GM21360 (cell line): ENCODE results near the gene RPL10.
"Not testable (repeated sequence)": the region's sequence is repeated elsewhere in the genome, so short reads cannot be mapped to it uniquely, and the experiment has no call there.

Experiments
- ATAC-seq: cut with Tn5 transposase; IDR thresholded peaks from one replicate; pipeline ENCODE4 v1.9.1; 2021; ENCODE audit warnings: mild to moderate bottlenecking, moderate library complexity; ENCODE audit not compliant: unreplicated experiment

RPL10 gene

DNA sequence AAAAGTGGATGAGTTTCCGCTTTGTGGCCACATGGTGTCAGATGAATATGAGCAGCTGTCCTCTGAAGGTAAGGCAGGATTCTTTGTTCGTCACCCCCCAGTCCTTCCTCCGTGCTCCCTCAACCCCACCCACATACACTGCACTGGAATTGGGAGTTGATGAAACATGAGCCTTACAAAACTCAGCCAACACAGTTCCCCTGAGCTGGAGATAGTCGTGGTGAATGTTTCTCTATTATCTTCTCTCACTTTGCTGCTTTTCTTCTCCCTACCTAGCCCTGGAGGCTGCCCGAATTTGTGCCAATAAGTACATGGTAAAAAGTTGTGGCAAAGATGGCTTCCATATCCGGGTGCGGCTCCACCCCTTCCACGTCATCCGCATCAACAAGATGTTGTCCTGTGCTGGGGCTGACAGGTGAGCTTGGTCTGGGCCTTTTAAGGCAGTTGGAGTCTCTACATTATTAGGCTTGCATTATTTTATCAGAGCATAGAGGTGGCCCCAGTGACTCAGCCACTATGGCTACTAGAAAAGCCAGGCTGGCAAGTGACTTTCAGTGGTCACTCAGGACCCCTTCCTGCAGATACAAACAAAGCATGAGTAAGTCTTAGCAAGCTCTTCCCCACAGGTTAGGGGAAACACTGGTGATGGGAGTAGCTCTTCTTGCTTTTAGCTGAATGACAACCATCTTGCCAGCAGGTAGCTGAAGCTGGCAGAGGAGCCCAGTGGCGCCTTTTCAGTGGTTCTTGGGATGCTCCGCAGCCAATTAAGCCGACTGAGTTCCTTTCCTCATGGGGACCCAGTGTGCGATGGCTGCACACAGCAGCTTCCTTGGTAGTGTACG is 1.6 kb downstream of the RPL10 start:
- ATAC-seq = no peak

- ATAC-seq = not testable (repeated sequence)
Measured at GRCh38 chrX:154400369-154400817, 2.2 kb downstream of the RPL10 start.

- ATAC-seq = no peak
Measured at GRCh38 chrX:154401045-154401799, 3.0 kb downstream of the RPL10 start.

DNA sequence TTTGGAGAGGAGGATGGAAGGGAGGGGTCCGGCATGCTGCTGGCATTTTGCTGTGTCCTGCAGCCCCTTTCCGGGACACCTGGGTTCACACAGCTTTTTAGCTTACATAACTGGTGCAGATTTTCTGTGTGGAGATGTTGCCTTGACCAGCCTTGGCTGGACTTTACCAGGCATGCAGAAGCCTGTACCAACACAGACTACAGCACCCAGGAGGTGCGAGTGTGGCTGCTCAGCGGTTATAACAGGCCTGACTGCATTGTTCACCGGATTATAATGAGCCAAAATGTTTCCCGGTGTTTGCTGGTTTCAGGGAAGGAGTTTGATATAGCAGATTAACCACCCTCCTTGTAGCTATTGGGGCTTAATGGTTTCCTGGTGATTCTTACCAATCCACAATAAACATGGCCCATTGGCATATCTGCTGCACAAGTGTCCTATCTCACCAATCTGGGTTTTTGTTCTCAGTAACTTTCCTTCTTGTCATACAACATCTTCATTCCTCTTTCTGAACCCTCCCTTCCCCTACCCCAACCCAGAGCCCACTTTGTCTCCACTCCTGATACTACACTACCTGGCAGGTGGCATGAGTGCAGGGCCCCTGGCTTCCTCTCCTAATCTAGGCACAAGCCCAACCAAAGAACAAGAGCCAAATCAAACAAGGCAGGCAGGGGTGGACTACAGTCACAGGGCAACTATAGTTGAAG is 3.9 kb downstream of the RPL10 start:
- ATAC-seq = no peak

DNA sequence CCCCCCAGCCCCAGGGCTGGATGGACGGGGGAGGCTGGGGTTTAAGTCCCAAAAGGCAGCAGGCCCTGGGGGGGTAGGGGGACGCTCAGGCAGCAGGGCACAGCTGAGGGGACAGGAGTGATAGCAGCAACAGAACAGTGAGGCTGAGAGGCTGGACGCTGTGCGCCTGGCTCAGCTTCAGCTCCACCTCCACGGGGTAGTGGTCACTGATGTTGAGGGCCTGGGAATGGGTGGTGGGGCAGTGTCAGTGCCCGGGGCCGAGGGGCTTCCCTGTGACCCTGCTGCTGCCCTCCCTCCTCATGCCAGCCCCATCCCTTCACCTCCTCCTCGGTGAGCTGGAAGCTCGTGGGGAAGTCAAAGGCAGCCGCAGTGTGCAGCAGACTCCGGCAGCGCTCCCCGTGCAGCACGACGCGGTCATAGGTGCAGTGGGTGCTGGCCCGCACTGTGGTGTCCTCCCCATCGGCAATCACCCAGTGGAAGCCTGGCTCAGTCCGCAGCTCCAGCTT is 4.5 kb downstream of the RPL10 start:
- no peak for ATAC-seq

- no peak for ATAC-seq
Measured at GRCh38 chrX:154403192-154403591, 5.0 kb downstream of the RPL10 start.

DNA sequence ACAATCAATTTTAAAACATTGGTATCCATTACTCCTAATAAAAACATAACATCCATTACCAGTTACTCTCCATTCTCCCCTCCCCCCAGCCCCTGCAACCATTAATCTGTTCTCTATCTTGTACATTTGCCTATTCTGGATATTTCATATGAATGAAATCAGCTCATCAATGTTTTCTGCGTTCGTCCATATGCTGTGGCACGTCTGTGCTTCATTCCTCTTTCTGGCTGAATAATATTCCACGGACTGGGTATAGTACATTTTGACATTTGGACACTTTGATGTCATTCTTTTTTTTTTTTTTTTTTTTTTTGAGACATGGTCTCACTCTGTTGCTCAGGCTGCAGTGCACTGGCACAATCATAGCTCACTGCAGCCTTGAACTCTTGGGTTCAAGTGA is 5.7 kb downstream of the RPL10 start:
- no peak for ATAC-seq

GRCh38 chrX:154404625-154405192 is 6.5 kb downstream of the RPL10 start:
- ATAC-seq = no peak

DNA sequence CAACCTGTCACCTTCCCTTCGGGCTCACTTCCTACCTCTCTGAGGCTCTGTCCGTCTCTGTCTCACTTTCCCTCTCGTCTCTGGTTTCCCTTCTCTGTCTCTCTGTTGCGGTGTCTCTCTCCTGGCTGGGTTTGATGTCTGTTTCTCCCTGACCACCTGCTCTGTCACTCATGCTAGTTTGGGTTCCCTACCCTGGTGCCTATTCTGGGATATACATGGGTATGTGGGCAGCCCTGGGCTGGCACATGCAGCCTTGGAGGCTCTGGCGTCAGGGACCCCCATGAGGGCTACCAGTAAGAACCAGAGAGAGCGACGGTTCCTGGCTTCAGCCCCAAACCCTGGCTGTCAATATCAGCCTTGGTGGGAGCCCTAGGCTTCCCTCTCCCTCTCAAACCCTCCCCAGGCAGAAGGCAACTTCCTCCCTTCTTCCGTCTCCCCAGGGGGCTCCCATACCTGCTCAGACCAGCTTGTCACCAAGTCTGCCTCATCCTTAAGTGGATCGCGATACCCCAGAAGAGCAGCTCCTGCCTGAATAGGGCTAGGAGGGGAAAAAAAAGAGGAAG is 10.6 kb downstream of the RPL10 start:
- ATAC-seq = no peak

DNA sequence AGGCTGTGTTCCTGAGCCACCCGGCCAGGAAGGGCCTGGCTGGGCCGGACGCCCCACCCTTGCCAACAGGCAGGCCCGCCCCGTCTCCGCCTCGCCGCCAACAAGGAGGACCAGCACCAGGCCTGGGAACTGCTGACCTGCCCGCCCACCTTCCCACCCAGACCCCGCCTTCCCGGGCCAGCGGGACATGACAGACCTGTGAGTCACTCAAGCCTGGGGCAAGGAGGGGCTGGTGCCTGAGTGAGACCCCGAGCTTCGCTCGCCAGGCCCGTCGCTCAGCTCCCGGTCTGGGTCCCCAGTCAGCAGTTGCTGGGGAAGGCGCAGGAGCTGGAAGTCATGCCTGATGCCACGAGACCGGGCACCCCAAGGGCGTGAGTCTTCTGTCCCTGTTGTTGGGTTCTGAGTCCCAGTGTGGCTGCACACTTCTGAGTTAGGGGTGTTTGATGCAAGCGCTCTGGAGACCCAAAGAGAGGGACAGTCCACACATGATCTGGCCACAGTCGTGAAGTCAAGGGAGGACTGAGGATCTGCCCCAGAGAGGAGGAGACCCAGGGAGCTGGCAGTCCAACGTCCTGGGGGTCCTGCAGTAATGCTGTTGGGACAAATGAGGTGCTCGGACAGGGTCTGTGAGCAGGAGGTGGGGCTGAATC is 11.2 kb downstream of the RPL10 start, which contains the start of gene DNASE1L1:
TSS of gene DNASE1L1 (minus strand) at position 33 of the 650 bp plus-strand sequence. CDS start 3,686 bp downstream, outside the sequence.
- no peak for ATAC-seq

- peak; percentile 40 for ATAC-seq
Measured at GRCh38 chrX:154411981-154412340, 13.8 kb downstream of the RPL10 start.

DNA sequence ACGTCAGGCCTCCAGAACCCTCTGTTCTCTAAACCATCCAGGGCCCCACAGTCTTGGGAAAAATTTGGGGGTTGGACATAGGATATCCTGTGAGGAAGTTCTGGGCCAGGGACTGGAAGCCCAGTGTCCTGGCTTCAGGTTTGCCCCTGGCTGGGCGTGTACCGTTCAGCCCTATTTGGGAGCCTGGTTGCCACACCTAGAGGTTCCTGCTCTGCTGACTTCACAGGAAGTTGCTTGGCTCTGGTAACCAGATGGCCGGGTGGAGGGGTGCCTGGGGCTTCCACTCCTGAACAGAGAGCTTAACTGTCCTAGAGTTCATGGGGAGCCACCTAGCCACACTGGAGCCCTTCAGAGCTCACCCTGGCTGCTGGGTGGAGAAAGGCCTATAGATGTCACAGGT is 14.3 kb downstream of the RPL10 start:
- no peak for ATAC-seq

DNA sequence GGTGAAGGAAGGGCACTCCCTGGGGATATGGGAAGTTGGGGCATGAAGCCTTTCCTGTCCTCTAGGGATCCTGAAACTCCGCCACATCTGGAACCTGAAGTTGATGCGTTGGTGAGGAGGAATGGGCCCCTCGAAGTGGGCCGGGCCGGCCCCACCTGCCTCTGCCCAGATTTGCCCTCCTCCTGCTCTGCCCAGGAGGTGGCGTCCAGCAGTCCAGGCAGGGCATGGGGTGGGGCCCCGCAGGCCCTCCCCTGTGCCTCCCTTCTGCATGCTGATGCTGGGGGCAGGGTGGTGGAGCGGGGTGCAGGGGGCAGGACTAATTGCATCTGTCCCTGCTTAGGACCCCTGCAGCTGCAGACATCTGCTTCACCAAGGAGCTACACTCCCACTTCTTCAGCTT is 15.0 kb downstream of the RPL10 start:
- no peak for ATAC-seq

DNA sequence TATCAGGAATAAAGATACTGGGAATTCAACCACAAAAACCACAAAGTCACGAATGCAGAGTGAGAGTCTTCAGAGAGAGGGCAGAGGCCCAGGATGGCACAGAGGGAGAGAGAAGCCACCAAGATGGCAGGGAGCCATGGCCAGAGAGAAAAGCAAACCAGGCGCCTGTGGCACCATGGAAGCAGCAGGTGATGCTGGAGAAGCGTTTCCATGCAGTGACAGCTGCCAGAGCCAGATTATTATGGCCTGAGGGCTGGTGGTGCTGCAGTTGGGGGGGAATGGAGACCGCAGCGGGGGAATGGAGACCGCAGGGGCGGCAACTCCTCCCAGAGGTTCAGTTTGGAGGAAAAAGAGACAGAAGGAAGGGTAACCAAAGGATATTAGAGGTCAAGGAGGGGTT is 19.0 kb downstream of the RPL10 start:
- ATAC-seq = no peak

DNA sequence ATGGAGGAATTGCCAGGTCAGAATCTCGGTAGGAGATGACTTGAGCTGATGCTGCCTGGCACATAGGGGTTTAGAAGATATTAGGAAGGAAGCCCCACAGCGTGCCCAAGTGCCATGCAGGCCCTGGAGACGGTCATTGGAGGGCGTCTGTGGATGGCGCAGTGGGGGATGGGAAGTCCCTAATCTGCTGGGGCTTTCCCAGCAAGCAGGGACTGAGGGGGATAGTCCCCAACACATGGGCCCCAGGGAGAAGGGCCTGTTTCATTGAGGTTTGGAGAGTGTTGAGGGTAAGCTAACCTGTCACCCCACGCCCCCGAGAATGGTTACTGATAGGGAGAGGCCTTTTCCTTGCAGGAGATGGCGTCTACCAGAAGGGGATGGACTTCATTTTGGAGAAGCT is 21.0 kb downstream of the RPL10 start:
- ATAC-seq = no peak

GRCh38 chrX:154419688-154420401 is 21.7 kb downstream of the RPL10 start:
- ATAC-seq = no peak

DNA sequence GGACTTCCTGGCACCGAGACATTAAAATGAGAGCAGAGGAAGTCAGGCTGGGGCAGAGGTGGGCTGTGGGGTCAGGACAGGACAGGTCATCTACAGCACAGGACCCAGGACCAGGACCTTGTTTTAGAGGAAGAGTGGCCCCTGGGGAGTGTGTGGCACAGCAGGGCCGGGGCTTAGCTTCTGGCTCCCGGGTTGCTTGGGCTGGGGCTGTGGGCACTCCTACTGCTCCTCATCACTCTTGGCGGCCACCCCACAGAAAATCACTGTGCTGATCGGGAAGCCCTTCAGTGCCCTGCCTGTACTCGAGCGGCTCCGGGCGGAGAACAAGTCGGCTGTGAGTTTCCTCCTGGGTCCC is 22.2 kb downstream of the RPL10 start:
- ATAC-seq = no peak

DNA sequence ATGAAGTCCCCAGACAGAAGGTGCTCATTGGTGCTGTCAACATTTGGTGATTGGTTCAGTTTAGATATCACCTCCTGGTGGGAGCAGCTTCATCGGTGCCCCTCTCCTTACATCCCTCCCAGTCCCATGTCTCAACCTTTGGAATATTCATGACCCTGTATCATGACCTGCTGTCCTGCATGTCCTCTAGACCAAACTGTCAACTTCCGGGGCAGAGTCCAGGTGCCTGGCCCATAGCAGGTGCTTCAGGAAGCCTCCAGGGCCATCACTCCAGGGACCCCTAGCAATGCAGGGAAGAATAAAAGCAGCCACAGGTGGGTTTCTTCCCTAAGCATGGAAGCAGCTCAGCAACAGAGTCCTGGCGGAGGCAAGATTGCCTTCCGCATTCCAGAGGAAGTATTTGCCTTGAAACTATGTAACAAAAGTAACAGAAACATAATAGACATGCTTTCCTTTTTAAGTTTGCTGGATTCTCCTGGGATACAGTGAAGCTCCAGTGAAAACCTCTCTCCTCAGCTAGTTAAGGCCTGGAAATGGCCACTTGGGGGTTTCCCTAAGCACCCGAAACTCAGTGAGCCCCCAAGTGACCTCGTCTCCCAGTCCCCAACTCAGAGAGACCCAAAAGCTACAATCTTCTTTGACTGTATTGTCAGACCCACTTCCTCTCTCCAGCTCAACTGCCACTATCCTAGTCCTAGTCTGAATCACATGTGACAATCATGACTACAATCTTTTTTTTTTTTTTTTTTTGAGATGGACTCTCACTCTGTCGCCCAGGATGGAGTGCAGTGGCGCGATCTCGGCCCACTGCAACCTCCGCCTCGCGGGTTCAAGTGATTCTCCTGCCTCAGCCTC is 29.0 kb downstream of the RPL10 start:
- no peak for ATAC-seq
